CD14-positive monocyte (primary cell): ENCODE data around the gene PTCD3. TPM values are rescaled to one million over a fixed set of nuclear protein-coding genes. Genes with fewer than 3 reads are reported as not detected.

Source experiments
- DNase-seq, 3 donors: peaks; one replicate each; pipeline ENCODE4 v3.0.0-alpha.2; 2011 to 2022
- H2AFZ ChIP-seq: 2 replicates; pipeline ENCODE4 v1.6.0; 2012; ENCODE audit warnings: mild to moderate bottlenecking, low read depth, low read length, inconsistent platforms; ENCODE audit not compliant: insufficient read depth, poor library complexity, severe bottlenecking
- H3K27ac ChIP-seq, 2 donors: 1 replicate in 1 of 2; 2 replicates in 1 of 2; pipeline ENCODE4 v1.5.1; 2012 to 2013; ENCODE audit warnings: low read length in 2 of 2, control low read depth in 1 of 2, inconsistent platforms in 1 of 2, low read depth in 1 of 2, mild to moderate bottlenecking in 1 of 2
- H3K27me3 ChIP-seq, 2 donors: one replicate each; pipeline versions ENCODE4 v1.6.0 to v1.6.1; 2011 to 2013; ENCODE audit warnings: low read length in 2 of 2; ENCODE audit not compliant: control insufficient read depth in 2 of 2, insufficient read depth in 2 of 2
- H3K36me3 ChIP-seq, 2 donors: replicated peaks in 1 of 2; 1 replicate in 1 of 2; 2 replicates in 1 of 2; pipeline versions ENCODE4 v1.5.1 to v1.6.1; 2012 to 2013; ENCODE audit warnings: low read length in 2 of 2, control low read depth in 1 of 2, inconsistent platforms in 1 of 2, mild to moderate bottlenecking in 1 of 2; ENCODE audit not compliant: insufficient read depth in 2 of 2, control insufficient read depth in 1 of 2
- H3K4me1 ChIP-seq, 2 donors: 1 replicate in 1 of 2; 2 replicates in 1 of 2; pipeline versions ENCODE4 v1.5.1 to v1.6.1; 2012 to 2013; ENCODE audit warnings: low read length in 2 of 2, control low read depth in 1 of 2, inconsistent platforms in 1 of 2, mild to moderate bottlenecking in 1 of 2, moderate library complexity in 1 of 2; ENCODE audit not compliant: insufficient read depth in 2 of 2, control insufficient read depth in 1 of 2
- H3K4me2 ChIP-seq: replicated peaks from 2 replicates; pipeline ENCODE3; 2012; ENCODE audit warnings: low read length, moderate library complexity, mild to moderate bottlenecking; ENCODE audit not compliant: poor library complexity, severe bottlenecking; ENCODE audit errors: extremely low read depth
- H3K4me3 ChIP-seq, 3 experiments: fragments of 200-600 bp in 1 of 3; sonication (generic) in 1 of 3; replicated peaks in 1 of 3; 1 replicate in 2 of 3; 2 replicates in 1 of 3; pipeline ENCODE4 v1.5.1; 2011 to 2013; ENCODE audit warnings: low read length in 3 of 3, mild to moderate bottlenecking in 3 of 3, control low read depth in 2 of 3, low read depth in 2 of 3, inconsistent platforms in 1 of 3, moderate library complexity in 1 of 3
- H3K79me2 ChIP-seq: 2 replicates; pipeline ENCODE4 v1.6.0; 2012; ENCODE audit warnings: mild to moderate bottlenecking, control low read depth, inconsistent platforms, low read length, moderate library complexity; ENCODE audit not compliant: insufficient read depth
- H3K9ac ChIP-seq: 2 replicates; pipeline ENCODE4 v1.6.0; 2017; ENCODE audit warnings: low read length, mild to moderate bottlenecking; ENCODE audit not compliant: insufficient read depth, poor library complexity, severe bottlenecking
- H3K9me3 ChIP-seq, 2 donors: replicated peaks in 1 of 2; 1 replicate in 1 of 2; 2 replicates in 1 of 2; pipeline versions ENCODE4 v1.5.1 to v1.6.1; 2012 to 2013; ENCODE audit warnings: low read length in 2 of 2, control low read depth in 1 of 2; ENCODE audit not compliant: control insufficient read depth in 1 of 2, insufficient read depth in 1 of 2
- H4K20me1 ChIP-seq: 2 replicates; pipeline ENCODE4 v1.6.0; 2012; ENCODE audit warnings: mild to moderate bottlenecking, low read length, control low read depth, moderate library complexity; ENCODE audit not compliant: insufficient read depth
- H3K27ac Mint-ChIP-seq, 7 donors: one replicate each; pipeline ENCODE4 v1.8.0; 2020; ENCODE audit warnings: mild to moderate bottlenecking in 7 of 7, mixed read lengths in 7 of 7, moderate library complexity in 6 of 7, inconsistent platforms in 2 of 7
- H3K27me3 Mint-ChIP-seq, 3 donors: one replicate each; pipeline ENCODE4 v1.8.0; 2021 to 2022; ENCODE audit warnings: low read depth in 3 of 3, mild to moderate bottlenecking in 3 of 3, mixed read lengths in 3 of 3, moderate library complexity in 3 of 3, inconsistent platforms in 1 of 3
- H3K36me3 Mint-ChIP-seq, 2 donors: one replicate each; pipeline ENCODE4 v1.8.0; 2020; ENCODE audit warnings: mixed read lengths in 2 of 2, inconsistent platforms in 1 of 2, mild to moderate bottlenecking in 1 of 2
- H3K4me1 Mint-ChIP-seq: one replicate; pipeline ENCODE4 v1.8.0; 2020; ENCODE audit warnings: mild to moderate bottlenecking, mixed read lengths
- H3K4me3 Mint-ChIP-seq, 2 donors: one replicate each; pipeline ENCODE4 v1.8.0; 2020; ENCODE audit warnings: mild to moderate bottlenecking in 2 of 2, mixed read lengths in 2 of 2, moderate library complexity in 1 of 2
- H3K9me3 Mint-ChIP-seq, 7 donors: one replicate each; pipeline ENCODE4 v1.8.0; 2020 to 2022; ENCODE audit warnings: mixed read lengths in 7 of 7, mild to moderate bottlenecking in 6 of 7, moderate library complexity in 6 of 7, inconsistent platforms in 2 of 7
- WGBS: methylation state at CpG from one replicate; pipeline ENCODE4 v1.1.5; 2013; ENCODE audit warnings: missing lambda C conversion rate; ENCODE audit not compliant: insufficient coverage; 5-methylcytosine and 5-hydroxymethylcytosine counted together
- intact Hi-C, 2 donors: fragments of 100-400 bp; cut with micrococcal nuclease; formaldehyde crosslinking; loops; one replicate each; pipeline versions ENCODE4 v1.15.0 to v1.15.1; 2023
- polyA plus RNA-seq, 3 donors: library from polyadenylated mRNA; depleted of rRNA in 1 of 3; unstranded in 2 of 3; stranded (reverse) in 1 of 3; fragments of 300-500 nt in 2 of 3; fragments of >200 nt in 1 of 3; fragmentation: Illumina TruSeq in 2 of 3; gene quantifications; 1 replicate in 2 of 3; 2 replicates in 1 of 3; pipeline ENCODE4 v1.2.3, GENCODE V29; 2012 to 2021
- TF ChIP-seq, protein P1 (sequence below): fragments of 200-600 bp; IDR thresholded peaks from one replicate; pipeline ENCODE4 v1.8.0; 2022; ENCODE audit warnings: antibody characterized with exemption, mild to moderate bottlenecking

Gene PTCD3
- polyA plus RNA-seq, 3 donors = 14.0 to 60.5 (median 17.8) TPM

DNA sequence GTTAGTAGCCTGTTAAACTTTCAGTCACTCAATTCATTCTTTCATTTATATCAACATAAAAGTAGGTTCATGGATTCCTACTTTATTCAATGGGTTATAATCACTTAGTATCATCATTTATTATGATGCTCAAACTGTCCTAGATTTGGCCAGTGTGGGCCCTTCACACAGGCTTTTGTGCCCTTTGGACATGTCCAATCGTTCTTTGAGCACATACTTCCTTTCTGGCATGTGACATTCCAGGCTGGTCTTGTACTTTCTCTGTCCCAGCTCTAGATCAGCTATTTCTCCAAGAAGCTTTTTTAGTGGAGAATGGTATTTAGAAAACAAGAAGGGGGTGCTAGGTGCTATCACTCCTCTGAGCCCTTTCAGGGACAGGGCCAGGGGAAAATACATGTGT, 11.8 kb upstream of the PTCD3 start:
- Histone ChIP-seq H3K4me2 (no peak overlapping the region), H3K27me3 (no peaks in the 10 kb centered on the region), H3K79me2 (peaks cover 2% of the 10 kb centered on the region), H2AFZ (no peak overlapping the region), H3K36me3 (peaks cover 53 to 85% of the 10 kb centered on the region in 2 donors), H3K4me1 (no peaks in the 10 kb centered on the region), H3K4me3 (no peak overlapping the region), H4K20me1 (no peaks in the 10 kb centered on the region), H3K9ac (no peak overlapping the region), H3K9me3 (no peaks in the 10 kb centered on the region), H3K27ac (no peak overlapping the region)
- Mint-ChIP-seq H3K4me1 (no peaks in the 10 kb centered on the region), H3K27ac (no peak overlapping the region), H3K36me3 (peaks cover 78 to 82% of the 10 kb centered on the region in 2 donors), H3K4me3 (no peak overlapping the region), H3K9me3 (no peaks in the 10 kb centered on the region), H3K27me3 (peaks cover 0 to 1% (median 0%) of the 10 kb centered on the region in 3 donors)
- 100% methylated on average over 1 of the region's 1 CpG for WGBS
- DNase-seq = no peak
- TF ChIP-seq, protein P1, sequence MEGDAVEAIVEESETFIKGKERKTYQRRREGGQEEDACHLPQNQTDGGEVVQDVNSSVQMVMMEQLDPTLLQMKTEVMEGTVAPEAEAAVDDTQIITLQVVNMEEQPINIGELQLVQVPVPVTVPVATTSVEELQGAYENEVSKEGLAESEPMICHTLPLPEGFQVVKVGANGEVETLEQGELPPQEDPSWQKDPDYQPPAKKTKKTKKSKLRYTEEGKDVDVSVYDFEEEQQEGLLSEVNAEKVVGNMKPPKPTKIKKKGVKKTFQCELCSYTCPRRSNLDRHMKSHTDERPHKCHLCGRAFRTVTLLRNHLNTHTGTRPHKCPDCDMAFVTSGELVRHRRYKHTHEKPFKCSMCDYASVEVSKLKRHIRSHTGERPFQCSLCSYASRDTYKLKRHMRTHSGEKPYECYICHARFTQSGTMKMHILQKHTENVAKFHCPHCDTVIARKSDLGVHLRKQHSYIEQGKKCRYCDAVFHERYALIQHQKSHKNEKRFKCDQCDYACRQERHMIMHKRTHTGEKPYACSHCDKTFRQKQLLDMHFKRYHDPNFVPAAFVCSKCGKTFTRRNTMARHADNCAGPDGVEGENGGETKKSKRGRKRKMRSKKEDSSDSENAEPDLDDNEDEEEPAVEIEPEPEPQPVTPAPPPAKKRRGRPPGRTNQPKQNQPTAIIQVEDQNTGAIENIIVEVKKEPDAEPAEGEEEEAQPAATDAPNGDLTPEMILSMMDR = no peak
- intact Hi-C loops = no loop called here

DNA sequence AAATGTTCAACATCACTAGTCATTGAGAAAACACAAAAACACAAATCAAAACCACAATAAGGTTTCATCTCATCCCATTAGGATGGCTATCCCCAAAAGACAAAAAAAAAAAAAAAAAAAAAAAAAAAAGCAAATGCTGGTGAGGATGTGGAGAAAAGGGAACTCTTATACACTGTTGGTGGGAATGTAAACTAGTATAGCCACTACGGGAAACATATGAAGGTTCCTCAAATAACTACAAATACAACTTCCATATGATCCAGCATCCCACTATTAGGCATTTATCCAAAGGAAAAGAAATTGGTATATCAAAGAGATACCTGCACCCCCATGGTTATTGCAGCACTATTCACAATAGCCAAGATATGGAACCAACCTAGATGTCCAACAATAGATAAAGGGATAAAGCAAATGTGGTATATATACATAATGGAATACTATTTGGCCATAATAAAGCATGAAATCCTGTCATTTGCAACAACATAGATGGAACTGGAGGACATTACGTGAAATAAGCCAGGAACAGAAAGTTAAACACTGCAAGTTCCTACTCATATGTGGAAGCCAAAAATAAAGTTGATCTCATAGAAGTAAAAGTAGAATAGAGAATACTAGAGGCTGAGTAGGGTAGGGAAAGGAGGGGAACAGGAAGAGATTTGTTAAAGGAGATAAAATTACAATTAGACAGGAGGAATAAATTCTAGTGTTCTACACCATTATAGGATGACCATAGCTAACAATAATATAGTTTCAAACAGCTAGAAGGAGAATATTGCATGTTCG, 8.7 kb upstream of the PTCD3 start:
- H3K9ac ChIP-seq = no peak overlapping the region
- no peaks in the 10 kb centered on the region for H3K4me1 Mint-ChIP-seq
- no peaks in the 10 kb centered on the region for H3K27me3 ChIP-seq
- H2AFZ ChIP-seq = no peak overlapping the region
- peaks cover 0 to 2% (median 0%) of the 10 kb centered on the region in 7 donors for H3K9me3 Mint-ChIP-seq
- no peaks in the 10 kb centered on the region for H3K4me1 ChIP-seq
- TF ChIP-seq, protein P1 = no peak
- H3K27ac ChIP-seq = no peak overlapping the region
- peaks cover 0 to 1% (median 0%) of the 10 kb centered on the region in 3 donors for H3K27me3 Mint-ChIP-seq
- H3K36me3 Mint-ChIP-seq = peaks cover 65 to 76% of the 10 kb centered on the region in 2 donors
- no peaks in the 10 kb centered on the region for H4K20me1 ChIP-seq
- WGBS = no CpG with 5 or more reads among the region's 3 CpGs
- no peak for DNase-seq
- peak overlapping the region in 1 of 7 donors; percentile 30 for H3K27ac Mint-ChIP-seq
- H3K36me3 ChIP-seq = peaks cover 43 to 95% of the 10 kb centered on the region in 2 donors
- H3K4me2 ChIP-seq = no peak overlapping the region
- H3K4me3 Mint-ChIP-seq = no peak overlapping the region
- intact Hi-C loops = no loop called here
- H3K4me3 ChIP-seq = no peak overlapping the region
- no peaks in the 10 kb centered on the region for H3K9me3 ChIP-seq
- H3K79me2 ChIP-seq = peaks cover 20% of the 10 kb centered on the region
